Type B pancreatic cell (in vitro differentiated cells): Measurements from ENCODE around the gene OXNAD1. TPM values are rescaled to one million over a fixed set of nuclear protein-coding genes. Genes with fewer than 3 reads are reported as not detected.

Source experiments
- DNase-seq: peaks from one replicate; pipeline ENCODE4 v3.0.0; 2021; ENCODE audit warnings: mixed read lengths; ENCODE audit not compliant: unreplicated experiment; ENCODE audit errors: extremely low spot score
- H3K27ac Mint-ChIP-seq: 2 replicates; pipeline ENCODE4 v1.8.0; 2021; ENCODE audit warnings: mild to moderate bottlenecking, mixed read lengths
- H3K27me3 Mint-ChIP-seq: 2 replicates; pipeline ENCODE4 v1.8.0; 2021; ENCODE audit warnings: mixed read lengths
- H3K36me3 Mint-ChIP-seq: 2 replicates; pipeline ENCODE4 v1.8.0; 2021; ENCODE audit warnings: mixed read lengths
- H3K4me1 Mint-ChIP-seq: one replicate; pipeline ENCODE4 v1.8.0; 2021; ENCODE audit warnings: mixed read lengths; ENCODE audit not compliant: unreplicated experiment
- H3K4me3 Mint-ChIP-seq: 2 replicates; pipeline ENCODE4 v1.8.0; 2021; ENCODE audit warnings: mild to moderate bottlenecking, mixed read lengths
- H3K9me3 Mint-ChIP-seq: 2 replicates; pipeline ENCODE4 v1.8.0; 2021; ENCODE audit warnings: mixed read lengths
- CTCF ChIP-seq: fragments of 200-600 bp; sonication (generic); conservative IDR thresholded peaks from 2 replicates; pipeline ENCODE4 v1.5.0; 2021; ENCODE audit warnings: antibody characterized with exemption, mild to moderate bottlenecking
- total RNA-seq: library from RNA; stranded (reverse); gene quantifications from 2 replicates; pipeline ENCODE4 v1.2.1, GENCODE V29; 2021; ENCODE audit warnings: low replicate concordance

Gene OXNAD1
- total RNA-seq, 1 donor from 2014 or later = 16.0 TPM

GRCh38 chr3:16224325-16224724 lies 40.7 kb upstream of the OXNAD1 start:
- Mint-ChIP-seq H3K36me3 (no peaks in the 10 kb centered on the region), H3K9me3 (peaks cover 8% of the 10 kb centered on the region), H3K27ac (no peak overlapping the region), H3K4me1 (no peaks in the 10 kb centered on the region), H3K4me3 (no peak overlapping the region), H3K27me3 (no peaks in the 10 kb centered on the region)
- TF ChIP-seq CTCF = no peak
- DNase-seq = no peak

GRCh38 chr3:16227566-16227965 lies 37.4 kb upstream of the OXNAD1 start:
- no peaks in the 10 kb centered on the region for H3K27me3 Mint-ChIP-seq
- no peaks in the 10 kb centered on the region for H3K4me1 Mint-ChIP-seq
- no peak overlapping the region for H3K4me3 Mint-ChIP-seq
- no peak overlapping the region for H3K27ac Mint-ChIP-seq
- H3K36me3 Mint-ChIP-seq = no peaks in the 10 kb centered on the region
- TF ChIP-seq CTCF = no peak
- DNase-seq = no peak
- no peaks in the 10 kb centered on the region for H3K9me3 Mint-ChIP-seq

- no peak overlapping the region for H3K4me3 Mint-ChIP-seq
- no peak for TF ChIP-seq CTCF
- no peak for DNase-seq
- H3K27ac Mint-ChIP-seq = no peak overlapping the region
- no peaks in the 10 kb centered on the region for H3K36me3 Mint-ChIP-seq
- no peaks in the 10 kb centered on the region for H3K9me3 Mint-ChIP-seq
- no peaks in the 10 kb centered on the region for H3K4me1 Mint-ChIP-seq
- no peaks in the 10 kb centered on the region for H3K27me3 Mint-ChIP-seq
Measured at GRCh38 chr3:16229681-16230080, 35.3 kb upstream of the OXNAD1 start.

GRCh38 chr3:16231983-16232382 lies 33.0 kb upstream of the OXNAD1 start:
- no peaks in the 10 kb centered on the region for H3K27me3 Mint-ChIP-seq
- H3K4me3 Mint-ChIP-seq = no peak overlapping the region
- TF ChIP-seq CTCF = no peak

GRCh38 chr3:16233806-16234205 lies 31.2 kb upstream of the OXNAD1 start:
- DNase-seq = no peak
- Mint-ChIP-seq H3K27me3 (no peaks in the 10 kb centered on the region), H3K27ac (no peak overlapping the region), H3K4me3 (no peak overlapping the region), H3K4me1 (no peaks in the 10 kb centered on the region), H3K36me3 (no peaks in the 10 kb centered on the region), H3K9me3 (no peaks in the 10 kb centered on the region)
- no peak for TF ChIP-seq CTCF

More at GRCh38 chr3:16231983-16232382, 33.0 kb upstream of the OXNAD1 start:
- no peaks in the 10 kb centered on the region for H3K9me3 Mint-ChIP-seq
- H3K36me3 Mint-ChIP-seq = no peaks in the 10 kb centered on the region
- DNase-seq = no peak
- H3K4me1 Mint-ChIP-seq = no peaks in the 10 kb centered on the region
- H3K27ac Mint-ChIP-seq = no peak overlapping the region

GRCh38 chr3:16234281-16234680 lies 30.7 kb upstream of the OXNAD1 start:
- H3K4me3 Mint-ChIP-seq = no peak overlapping the region
- TF ChIP-seq CTCF = no peak
- no peaks in the 10 kb centered on the region for H3K27me3 Mint-ChIP-seq
- H3K36me3 Mint-ChIP-seq = no peaks in the 10 kb centered on the region
- no peaks in the 10 kb centered on the region for H3K9me3 Mint-ChIP-seq
- H3K27ac Mint-ChIP-seq = no peak overlapping the region
- no peak for DNase-seq
- no peaks in the 10 kb centered on the region for H3K4me1 Mint-ChIP-seq
